Ovary (tissue), 3 donors: Measurements from ENCODE around the gene DLEC1.
"Not testable (repeated sequence)": the region's sequence is repeated elsewhere in the genome, so short reads cannot be mapped to it uniquely, and the experiment has no call there.

ENCODE experiments used
- EP300 ChIP-seq: sonication (generic); formaldehyde crosslinking; IDR thresholded peaks from one replicate; pipeline ENCODE4 v1.6.1; 2017; ENCODE audit warnings: antibody characterized with exemption
- POLR2A ChIP-seq: fragments of 450-650 bp; IDR thresholded peaks from one replicate; pipeline ENCODE4 v1.6.1; 2017; ENCODE audit warnings: antibody characterized with exemption, mild to moderate bottlenecking, moderate library complexity
- TF ChIP-seq, protein P1 (sequence below), 3 donors: fragments of 450-650 bp in 2 of 3; fragments of 200-600 bp in 1 of 3; IDR thresholded peaks; one replicate each; pipeline versions ENCODE4 v1.5.1 to v1.8.0; 2016 to 2022; ENCODE audit warnings: antibody characterized with exemption in 3 of 3, mild to moderate bottlenecking in 1 of 3
- donor health status: DM: no; HTN: no; CAD: no.

DNA sequence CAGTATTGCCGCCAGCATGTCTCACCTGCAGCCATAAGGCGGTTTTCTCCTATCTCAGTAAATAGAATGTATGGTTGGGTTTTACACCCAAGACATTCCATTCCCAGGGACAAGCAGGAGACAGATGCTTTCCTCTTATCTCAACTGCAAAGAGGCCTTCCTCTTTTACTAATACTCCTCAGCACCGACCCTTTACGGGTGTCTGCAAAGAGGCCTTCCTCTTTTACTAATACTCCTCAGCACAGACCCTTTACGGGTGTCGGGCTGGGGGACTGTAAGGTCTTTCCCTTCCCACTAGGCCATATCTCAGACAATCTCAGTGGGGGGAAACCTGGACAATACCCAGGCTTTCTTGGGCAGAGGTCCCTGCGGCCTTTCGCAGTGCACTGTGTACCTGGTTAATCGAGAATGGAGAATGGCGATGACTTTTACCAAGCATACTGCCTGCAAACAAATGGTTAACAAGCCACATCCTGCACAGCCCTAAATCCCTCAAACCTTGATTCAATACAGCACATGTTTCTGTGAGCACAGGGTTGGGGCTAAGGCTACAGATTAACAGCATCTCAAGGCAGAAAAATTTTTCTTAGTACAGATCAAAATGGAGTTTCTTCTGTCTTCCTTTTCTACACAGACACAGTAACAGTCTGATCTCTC is 96.7 kb downstream of the DLEC1 start:
- TF ChIP-seq POLR2A, EP300: not testable (repeated sequence)
- TF ChIP-seq, protein P1, sequence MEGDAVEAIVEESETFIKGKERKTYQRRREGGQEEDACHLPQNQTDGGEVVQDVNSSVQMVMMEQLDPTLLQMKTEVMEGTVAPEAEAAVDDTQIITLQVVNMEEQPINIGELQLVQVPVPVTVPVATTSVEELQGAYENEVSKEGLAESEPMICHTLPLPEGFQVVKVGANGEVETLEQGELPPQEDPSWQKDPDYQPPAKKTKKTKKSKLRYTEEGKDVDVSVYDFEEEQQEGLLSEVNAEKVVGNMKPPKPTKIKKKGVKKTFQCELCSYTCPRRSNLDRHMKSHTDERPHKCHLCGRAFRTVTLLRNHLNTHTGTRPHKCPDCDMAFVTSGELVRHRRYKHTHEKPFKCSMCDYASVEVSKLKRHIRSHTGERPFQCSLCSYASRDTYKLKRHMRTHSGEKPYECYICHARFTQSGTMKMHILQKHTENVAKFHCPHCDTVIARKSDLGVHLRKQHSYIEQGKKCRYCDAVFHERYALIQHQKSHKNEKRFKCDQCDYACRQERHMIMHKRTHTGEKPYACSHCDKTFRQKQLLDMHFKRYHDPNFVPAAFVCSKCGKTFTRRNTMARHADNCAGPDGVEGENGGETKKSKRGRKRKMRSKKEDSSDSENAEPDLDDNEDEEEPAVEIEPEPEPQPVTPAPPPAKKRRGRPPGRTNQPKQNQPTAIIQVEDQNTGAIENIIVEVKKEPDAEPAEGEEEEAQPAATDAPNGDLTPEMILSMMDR (IDR thresholded peaks at IDR 0.05) = not testable (repeated sequence)
